ENCODE measurements around the gene TCF7. TPM values are rescaled to one million over a fixed set of nuclear protein-coding genes. Genes with fewer than 3 reads are reported as not detected.

The TCF7 gene
- polyA plus RNA-seq, 4 donors, result 10.9 to 17.3 (median 14.1) TPM

GRCh38 chr5:134088994-134089560, 25.4 kb upstream of the TCF7 start:
- DNase-seq (ENCODE audit: low read depth in 4 of 4, low spot score in 2 of 4), result no peak

DNA sequence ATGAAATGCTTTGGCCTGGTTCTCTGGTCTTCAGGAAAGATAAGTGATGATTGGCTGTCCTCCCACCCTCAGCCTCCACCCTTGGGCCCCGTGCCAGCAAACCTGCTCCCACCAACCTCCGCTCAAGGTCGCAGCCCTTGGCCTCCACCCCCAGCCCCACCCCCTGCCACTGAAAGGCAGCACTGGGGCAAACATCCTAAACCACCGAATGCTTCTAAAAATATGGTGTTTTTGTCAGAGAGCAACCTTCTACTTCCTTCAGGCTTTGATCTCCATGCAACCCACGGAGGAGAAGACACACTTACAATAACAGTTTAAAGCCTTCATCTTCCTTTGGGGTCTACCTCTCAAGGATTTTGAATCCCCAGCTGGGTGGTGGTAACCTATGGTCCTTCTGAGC, 24.0 kb upstream of the TCF7 start:
- no peak for DNase-seq (ENCODE audit: low read depth in 4 of 4, low spot score in 2 of 4)

- no peak for DNase-seq (ENCODE audit: low read depth in 4 of 4, low spot score in 2 of 4)
Measured at GRCh38 chr5:134091626-134092121, 22.8 kb upstream of the TCF7 start.

DNA sequence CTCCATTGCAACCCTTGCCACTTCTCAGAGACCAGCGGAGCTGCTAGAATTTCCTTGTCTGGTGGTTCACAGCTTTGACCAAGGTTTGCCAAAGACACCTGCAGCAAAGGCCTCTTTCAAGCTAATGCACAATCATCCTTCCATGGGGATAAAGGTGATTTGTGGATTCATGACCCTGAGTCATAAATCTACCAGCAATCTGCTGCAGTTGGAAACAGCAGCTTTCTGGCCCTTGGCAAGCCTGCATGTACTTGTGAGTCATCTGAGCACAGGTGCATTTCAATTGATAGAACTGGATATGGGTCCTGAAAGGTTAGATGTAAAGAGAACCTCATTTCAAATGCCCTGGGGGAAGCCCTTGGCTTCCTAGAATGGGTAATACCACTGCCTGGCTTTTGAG, 21.6 kb upstream of the TCF7 start:
- no peak for DNase-seq (ENCODE audit: low read depth in 4 of 4, low spot score in 2 of 4)

- no peak for DNase-seq (ENCODE audit: low read depth in 4 of 4, low spot score in 2 of 4)
Measured at GRCh38 chr5:134093351-134093750, 21.1 kb upstream of the TCF7 start.

GRCh38 chr5:134095293-134095692, 19.2 kb upstream of the TCF7 start:
- DNase-seq (ENCODE audit: low read depth in 4 of 4, low spot score in 2 of 4), result no peak

DNA sequence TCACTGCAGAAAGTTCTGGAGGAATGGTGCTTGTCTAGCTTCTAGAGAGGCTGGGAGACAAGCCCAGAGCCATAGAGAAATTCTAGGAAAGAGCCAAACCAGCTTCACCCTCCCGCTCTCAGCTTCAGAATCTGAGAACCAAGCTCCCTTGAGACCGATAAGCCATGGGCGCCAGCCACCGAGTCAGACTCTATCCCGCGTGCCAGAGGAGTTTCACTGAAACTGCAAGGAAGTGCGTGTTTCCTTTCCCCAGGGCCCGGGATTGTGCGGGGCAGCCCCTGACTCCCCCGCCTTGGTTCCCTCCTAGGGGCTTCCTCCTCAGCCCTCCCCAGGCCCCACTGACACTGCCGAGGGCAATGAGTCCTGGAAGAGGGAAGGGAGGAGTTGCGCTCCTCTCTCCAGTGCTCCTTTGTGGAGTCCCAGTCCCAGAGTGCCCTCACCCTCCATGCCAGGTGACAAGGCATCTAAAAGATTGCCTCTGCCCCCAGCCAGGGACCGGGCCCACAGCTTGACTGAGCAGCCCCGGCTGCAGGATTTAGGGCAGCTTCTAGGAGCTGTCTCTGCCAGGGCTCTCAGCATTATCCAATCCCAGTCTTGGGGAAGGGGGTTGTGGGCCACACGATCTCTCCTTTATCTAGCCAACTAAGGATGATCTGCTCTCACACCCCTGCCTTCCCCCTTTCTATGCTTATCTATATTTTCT, 18.4 kb upstream of the TCF7 start:
- DNase-seq (ENCODE audit: low read depth in 4 of 4, low spot score in 2 of 4), result no peak

DNA sequence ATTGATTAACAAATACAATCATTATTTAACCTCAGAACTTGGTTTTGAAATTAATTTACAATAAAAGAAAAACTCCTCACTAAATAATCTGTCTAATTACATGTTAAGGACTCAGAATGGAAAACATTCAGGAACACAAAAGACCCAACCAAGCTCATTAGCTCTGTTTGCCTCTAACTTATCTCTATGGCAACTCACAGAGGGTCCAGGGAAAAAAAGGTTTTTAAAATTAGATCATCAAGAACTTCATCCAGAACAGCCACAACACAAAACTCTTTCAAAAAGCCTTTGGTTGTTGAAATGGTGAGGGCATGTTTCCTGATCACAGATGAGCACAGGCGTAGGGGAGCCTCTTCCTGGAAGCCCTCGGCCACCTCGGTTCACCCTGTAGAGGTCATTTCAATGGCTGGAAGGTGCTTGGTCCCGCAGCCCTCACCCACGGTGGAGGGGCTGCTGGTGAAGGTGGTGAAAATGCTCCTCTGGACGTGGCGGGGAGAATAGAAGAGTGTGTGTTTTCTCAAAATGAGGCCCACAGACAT, 17.2 kb upstream of the TCF7 start:
- no peak for DNase-seq (ENCODE audit: low read depth in 4 of 4, low spot score in 2 of 4)

GRCh38 chr5:134098690-134099089, 15.8 kb upstream of the TCF7 start:
- DNase-seq (ENCODE audit: low read depth in 4 of 4, low spot score in 2 of 4), result no peak

DNA sequence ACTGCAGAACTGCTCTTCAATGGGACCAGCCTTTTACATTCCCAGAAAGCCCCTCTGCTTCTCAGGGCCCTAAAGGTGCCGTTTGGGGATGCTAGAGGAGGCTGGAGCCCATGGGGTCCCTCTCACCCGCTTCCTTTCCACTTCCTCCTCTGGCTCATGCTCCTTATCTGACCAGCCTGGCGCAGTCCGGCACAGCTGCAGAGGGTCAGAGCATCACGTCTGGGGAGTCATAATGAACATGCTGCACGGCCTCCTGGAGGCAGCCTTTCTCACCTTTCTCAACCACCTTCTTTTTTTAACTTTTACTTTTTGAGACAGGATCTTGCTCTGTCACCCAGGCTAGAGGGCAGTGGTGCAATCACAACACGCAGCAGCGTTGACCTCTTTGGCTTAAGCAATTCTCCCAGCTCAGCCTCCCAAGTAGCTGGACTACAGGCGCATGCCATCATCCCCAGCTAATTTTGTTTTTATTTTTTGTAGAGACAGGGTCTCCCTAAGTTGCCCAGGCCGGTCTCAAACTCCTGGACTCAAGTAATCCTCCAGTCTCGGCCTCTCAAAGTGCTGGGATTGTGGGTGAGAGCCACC, 15.1 kb upstream of the TCF7 start:
- no peak for DNase-seq (ENCODE audit: low read depth in 4 of 4, low spot score in 2 of 4)

DNA sequence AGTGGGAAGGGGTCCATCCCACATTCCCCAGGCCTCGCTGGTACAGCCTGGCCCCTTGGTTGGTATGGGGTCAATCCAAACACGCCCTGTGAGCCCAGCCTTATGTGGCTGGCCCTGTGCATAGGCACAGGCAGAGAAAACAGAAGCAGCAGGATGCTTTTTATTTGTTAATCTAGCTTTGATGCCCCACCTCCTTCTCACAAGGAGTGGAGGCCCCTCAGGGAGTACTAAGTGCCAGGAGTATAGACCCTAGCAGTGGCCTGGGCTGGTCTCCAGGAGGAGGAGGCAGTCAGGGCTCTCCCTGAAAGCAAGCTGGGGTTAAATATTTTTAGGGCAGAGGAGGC, 14.6 kb upstream of the TCF7 start:
- no peak for DNase-seq (ENCODE audit: low read depth in 4 of 4, low spot score in 2 of 4)

DNA sequence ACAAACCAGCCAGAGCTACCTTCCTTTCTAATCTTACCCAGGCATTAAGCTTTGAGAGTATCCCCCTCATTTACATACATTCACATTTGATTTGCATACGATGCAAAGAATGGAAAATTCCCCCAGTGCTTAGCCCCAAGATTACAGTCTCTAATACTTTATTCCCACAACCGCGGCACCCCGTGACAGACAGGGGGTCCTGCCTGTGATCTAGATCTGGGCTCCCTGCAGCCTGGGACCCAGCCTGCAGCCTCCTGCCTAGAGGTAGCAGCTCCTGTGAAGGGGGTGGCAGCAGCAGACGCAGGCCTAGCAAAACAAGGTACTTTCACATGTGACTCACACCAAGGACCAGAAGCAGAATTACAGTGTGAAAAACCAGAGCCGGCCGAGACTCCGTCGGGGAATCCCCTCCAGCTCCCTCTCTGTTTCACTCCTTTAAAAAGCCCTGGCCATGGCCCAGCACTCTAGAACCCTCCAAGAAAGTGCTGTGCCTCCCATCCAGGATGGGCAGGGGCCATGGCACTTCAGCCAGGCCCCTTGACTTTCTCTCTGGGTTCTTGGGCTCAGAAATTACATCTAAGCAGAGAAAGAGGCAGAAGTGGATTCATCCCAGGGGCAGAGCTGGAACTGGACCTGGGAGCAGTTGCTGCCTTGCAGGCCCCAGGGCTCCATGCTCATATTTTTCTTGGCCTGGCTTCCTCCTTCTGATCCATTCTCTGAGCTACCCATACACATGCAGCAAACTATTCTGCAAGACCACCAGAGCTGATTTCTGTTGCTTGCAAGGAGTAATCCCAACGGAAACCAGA, 14.0 kb upstream of the TCF7 start:
- DNase-seq (ENCODE audit: low read depth in 4 of 4, low spot score in 2 of 4), result no peak

GRCh38 chr5:134101686-134102439, 12.6 kb upstream of the TCF7 start:
- no peak for DNase-seq (ENCODE audit: low read depth in 4 of 4, low spot score in 2 of 4)

DNA sequence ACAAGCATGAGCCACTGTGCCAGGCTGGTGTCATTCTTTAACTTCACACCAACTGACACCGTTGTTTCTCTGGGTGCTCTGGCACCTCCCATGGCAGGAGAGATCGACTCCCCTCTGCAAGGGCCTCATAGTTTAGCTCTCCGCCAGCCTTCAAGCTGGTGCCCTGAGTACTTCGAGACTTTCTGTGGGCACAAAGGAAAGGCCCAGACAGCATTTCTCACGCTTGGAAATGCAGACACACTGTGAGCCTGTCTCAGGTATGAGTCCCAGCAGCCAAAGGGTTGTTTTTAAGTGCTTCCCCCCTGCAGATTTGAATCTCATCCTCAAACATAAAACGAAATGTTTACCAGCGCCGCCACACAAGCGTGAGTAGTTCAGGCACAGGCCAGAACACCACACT, 11.1 kb upstream of the TCF7 start:
- DNase-seq (ENCODE audit: low read depth in 4 of 4, low spot score in 2 of 4), result no peak

DNA sequence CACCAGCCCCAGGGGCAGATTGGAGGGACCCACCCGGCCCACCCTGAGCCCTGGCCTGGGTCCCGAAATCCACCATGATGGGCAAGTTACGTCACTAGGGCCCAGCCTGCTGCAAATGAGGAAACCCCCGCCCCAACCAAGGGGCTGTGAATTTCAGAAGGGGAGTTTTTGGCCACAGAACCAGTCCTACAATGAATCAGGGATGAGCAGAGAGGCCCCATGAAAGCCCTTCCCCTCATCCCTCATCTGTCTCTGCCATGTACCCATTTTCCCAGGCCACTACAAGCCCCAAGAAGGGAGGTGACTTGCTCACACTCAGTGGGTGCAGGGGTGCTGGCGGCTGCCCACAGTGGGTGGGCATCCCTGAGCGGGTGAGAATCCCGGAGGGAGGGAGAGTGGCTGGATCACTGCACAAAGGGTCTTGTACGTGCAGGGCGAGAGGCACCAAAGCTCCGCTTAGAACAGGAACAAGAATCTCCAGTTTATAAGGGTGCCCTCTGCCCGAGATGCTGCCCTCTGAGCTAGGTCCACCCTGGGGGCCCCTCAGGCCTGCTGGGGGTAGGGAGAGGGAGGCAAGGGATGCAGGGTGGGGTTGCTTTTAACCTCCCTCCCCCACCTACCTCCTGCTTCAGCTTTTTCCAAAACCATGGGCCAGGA, 10.4 kb upstream of the TCF7 start:
- DNase-seq (ENCODE audit: low read depth in 4 of 4, low spot score in 2 of 4), result no peak

DNA sequence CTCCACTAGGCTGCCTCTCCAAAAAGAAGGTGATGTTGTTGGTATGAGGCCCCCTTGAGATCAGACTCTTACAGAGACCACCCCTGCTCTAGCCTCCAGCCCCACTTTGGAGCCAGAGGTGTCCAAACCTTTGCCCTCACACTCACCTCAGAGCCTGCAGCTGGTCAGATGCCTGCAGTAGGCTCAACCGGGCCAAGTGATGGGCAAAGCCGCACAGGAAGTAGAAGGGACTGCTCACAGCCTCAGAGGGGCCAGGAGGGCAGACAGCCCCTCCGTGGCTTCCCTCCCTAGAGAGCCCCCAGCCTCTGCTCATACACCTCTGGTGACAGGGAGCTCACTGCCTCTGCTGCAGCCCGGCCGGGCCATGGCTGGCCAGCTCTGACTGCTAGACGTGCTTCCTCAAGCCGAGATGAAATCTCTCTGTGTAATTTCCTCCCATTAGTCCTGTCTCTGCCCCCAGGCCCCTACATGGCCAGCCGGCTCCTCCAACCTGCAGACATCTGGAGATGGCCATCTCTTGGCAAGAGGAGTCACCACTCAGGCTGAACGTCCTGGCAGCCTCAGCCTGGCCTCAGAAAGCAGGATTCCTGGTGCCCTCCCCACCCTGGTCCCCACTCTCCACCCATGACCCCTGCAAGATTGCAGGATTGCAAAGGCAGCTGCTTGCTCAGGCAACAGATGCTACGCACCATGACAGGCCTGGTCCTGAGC, 7.3 kb upstream of the TCF7 start:
- DNase-seq (ENCODE audit: low read depth in 4 of 4, low spot score in 2 of 4), result no peak

GRCh38 chr5:134107779-134108178, 6.7 kb upstream of the TCF7 start:
- DNase-seq (ENCODE audit: low read depth in 4 of 4, low spot score in 2 of 4), result no peak

DNA sequence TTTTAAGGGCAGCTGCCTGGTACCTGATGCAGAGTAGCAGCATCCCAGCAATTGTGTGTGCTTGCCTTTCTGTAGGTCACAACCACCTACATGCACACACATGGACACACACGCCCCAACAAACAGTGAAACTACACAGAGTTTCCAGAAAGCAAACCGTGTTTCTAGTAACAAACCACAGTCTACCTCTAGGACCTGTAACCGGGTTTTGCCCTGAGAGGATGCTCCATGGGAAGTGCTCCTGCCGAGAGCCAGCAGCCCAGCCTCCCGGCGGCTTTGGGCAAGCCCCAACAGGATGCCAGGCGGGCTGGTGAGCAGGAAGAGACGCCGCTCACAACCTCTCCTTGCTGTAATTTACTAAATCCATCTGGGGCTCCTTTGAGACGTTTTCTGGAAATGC, 4.1 kb upstream of the TCF7 start:
- DNase-seq (ENCODE audit: low read depth in 4 of 4, low spot score in 2 of 4), result no peak
